Fibroblast of skin of abdomen (primary cell): ENCODE measurements around the gene TMEM45A.

Experiments used
- DNase-seq: peaks from one replicate; pipeline ENCODE4 v3.0.0-alpha.2; 2013

Gene TMEM45A

DNA sequence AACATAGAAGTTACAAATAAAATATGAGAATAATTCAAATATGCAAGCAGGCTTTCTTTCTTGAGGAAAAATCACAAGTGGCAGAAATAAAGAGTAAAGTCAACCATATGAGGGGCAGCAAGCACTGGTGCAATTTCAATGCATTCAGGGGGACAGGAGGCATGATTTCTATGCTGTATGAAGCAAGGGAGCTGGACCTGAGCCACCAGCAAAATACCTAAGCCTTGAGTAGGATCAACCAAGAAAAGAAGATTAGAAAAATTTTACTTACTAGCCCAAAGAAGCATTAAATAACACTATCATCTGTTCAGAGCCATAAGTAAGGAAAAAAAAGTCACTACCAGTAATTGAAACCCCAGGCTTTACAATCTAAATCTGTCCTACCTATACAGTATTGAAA lies 123.3 kb downstream of the TMEM45A start:
- DNase-seq = peak; percentile 67

- no peak for DNase-seq
Measured at GRCh38 chr3:100621251-100621650, 128.8 kb downstream of the TMEM45A start.
